Measurements from ENCODE around the gene CDK5R2.
"Not testable (repeated sequence)": the region's sequence is repeated elsewhere in the genome, so short reads cannot be mapped to it uniquely, and the experiment has no call there.

Gene CDK5R2

DNA sequence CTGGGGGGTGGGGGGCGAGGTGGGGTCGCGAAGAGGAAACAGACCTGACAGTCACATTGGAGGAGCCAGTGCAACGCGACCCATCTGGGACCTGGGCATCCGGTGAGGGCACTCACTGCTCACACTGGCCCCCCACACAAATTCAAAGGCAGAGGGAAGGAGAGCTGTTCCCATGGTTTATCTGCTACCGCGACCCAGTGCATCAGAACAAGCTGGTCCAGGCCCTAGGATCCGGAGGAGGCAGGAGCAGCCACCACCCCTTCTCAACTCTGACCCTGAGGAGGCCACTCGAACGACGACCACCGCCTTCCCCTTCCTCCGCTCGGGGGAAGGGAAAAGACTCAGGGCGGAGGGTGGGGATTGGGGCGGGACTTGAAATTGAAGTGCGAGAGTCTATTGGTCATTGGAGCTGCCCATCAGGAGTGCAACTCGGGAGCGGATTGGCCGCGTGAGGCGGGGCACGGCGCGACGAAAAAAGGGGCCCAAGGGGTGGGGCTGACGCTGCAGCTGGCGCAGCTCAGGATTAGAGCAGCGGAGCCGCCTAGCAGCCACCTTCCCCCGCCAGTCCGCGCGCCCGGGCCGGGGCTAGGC is at the start of gene CDK5R2:
Gene CDK5R2 (plus strand): TSS at position 526 of the 591 bp plus-strand sequence. CDS start 155 bp downstream, outside the sequence.
- peak; percentile 62 for DNase-seq (ENCODE audit: low spot score)

DNA sequence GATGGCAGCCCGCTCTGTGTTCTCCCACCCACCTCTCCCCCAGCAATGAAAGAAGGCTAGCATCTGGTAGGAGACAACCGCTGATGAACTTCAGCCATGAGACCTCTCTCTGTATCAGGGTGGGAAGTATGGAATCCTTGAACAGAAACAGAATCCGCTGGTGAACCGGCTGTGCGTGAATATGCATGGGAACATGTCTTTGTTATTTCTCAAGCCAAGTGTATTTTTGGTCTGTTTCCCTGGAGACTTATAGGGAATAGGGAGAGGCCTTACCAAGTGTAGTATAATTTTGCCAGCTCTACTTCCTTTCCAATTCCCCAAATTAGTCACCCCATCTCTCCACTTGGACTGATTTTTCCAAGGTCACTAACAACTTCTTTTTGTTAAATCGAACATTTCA is 48.7 kb upstream of the CDK5R2 start:
- DNase-seq (ENCODE audit: low spot score), result no peak

DNA sequence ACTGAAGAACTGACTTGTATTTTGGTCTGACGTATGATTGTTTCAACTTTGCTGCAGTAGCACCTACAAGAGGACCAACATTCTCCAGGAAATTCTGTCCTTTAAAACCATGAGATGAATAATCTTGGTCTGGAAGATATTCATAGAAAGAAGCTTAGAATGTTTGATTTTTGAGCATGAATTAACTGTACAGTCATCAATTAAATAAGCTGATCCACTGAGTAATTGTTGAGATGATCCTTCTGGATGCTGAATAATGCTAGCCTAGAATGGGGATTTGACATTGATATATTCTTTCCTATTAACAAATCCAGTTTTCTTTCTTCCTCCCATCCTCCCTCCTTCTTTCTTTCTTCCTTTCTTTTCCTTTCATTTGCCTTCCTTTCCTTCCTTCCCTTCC is 39.0 kb upstream of the CDK5R2 start:
- DNase-seq (ENCODE audit: low spot score), result no peak

DNA sequence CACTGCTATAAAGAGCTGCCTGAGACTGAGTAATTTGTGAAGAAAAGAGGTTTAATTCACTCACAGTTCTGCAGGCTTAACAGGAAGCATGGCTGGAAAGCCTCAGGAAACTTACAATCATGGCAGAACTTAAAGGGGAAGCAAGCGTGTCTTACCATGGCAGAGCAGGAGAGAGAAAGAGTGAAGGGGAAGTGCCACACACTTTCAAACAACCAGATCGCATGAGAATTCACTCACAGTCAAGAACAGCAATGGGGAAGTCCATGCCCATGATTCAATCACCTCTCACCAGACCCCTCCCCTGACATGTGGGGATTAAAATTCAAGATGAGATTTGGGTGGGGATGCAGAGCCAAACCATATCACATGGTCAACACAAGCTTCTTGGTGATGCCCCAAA is 34.7 kb upstream of the CDK5R2 start:
- no peak for DNase-seq (ENCODE audit: low spot score)

DNA sequence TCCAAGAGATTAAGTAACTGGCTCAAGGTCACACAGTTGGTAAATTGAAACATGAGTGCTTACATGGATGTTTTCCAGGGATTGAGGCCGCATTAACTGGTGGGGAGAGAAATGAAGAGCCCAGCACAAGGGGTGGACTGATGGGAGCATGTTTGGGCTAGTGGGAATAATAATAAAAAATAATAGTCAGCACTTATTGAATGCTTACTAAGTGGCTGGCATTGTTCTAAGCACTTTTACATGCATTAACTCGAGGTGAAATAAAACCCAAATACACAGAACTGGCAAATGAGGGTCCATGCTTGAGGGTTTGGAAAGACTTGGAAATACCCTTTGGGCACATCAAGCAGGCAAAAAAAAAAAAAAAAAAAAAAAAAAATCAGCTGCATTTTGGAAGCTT is 34.0 kb upstream of the CDK5R2 start:
- no peak for DNase-seq (ENCODE audit: low spot score)

DNA sequence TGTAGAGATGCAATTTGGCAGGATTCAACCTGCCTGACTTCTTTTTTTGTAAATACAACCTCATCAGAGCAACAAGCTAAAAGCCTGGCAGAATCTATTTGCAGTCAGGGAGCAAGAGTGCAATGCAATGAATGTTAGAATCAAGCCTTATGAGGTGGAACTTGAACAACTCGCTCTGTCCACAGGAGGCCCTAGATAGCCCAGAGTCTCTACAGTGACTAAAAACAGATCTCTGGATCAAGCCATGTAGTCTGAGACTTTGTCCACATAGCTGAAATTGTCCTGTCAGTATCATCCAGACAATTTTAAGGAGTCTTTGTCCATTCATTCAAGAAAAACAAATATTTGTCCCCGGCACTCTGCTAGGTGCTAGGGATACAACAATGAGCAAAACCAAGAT is 32.0 kb upstream of the CDK5R2 start:
- DNase-seq (ENCODE audit: low spot score), result no peak

DNA sequence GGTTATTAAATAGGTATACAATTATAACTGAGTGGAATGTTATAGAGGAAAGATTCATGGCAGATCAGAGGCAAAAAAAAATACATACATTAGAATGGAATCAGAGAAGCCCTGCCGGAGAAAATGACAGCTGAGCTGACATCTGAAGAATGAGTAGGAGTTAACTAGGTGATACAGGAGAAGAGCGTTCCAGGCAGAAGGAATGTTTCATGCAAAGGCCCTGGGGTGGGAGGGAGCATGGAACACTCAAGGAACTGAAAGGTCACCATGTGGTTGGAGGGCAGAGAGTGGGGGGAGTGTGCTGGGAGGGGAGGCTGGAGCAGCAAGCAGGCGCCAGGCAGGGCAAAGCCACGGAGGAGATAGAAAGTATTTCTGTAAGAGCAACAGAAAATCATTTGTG is 31.6 kb upstream of the CDK5R2 start:
- no peak for DNase-seq (ENCODE audit: low spot score)

DNA sequence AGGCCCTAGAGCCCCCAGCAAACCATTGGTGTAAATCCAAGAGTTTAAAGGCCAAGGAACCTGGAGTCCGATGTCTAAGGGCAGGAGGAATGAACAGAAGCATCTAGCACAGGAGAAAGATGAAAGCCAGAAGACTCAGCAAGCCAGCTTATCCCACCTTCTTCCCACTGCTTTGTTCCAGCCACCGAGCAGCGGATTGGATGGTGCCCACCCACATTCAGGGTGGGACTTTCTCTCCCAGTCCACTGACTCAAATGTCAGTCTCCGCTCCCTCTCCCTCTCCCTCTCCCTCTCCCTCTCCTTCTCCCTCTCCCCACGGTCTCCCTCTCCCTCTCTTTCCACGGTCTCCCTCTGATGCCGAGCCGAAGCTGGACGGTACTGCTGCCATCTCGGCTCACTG is 29.0 kb upstream of the CDK5R2 start:
- DNase-seq (ENCODE audit: low spot score), result not testable (repeated sequence)

DNA sequence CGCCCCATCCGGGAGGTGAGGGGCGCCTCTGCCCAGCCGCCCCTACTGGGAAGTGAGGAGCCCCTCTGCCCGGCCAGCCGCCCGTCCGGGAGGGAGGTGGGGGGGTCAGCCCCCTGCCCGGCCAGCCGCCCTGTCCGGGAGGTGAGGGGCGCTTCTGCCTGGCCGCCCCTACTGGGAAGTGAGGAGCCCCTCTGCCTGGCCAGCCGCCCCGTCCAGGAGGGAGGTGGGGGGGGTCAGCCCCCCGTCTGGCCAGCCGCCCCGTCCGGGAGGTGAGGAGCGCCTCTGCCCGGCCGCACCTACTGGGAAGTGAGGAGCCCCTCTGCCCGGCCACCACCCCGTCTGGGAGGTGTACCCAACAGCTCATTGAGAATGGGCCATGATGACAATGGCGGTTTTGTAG is 27.7 kb upstream of the CDK5R2 start:
- not testable (repeated sequence) for DNase-seq (ENCODE audit: low spot score)

DNA sequence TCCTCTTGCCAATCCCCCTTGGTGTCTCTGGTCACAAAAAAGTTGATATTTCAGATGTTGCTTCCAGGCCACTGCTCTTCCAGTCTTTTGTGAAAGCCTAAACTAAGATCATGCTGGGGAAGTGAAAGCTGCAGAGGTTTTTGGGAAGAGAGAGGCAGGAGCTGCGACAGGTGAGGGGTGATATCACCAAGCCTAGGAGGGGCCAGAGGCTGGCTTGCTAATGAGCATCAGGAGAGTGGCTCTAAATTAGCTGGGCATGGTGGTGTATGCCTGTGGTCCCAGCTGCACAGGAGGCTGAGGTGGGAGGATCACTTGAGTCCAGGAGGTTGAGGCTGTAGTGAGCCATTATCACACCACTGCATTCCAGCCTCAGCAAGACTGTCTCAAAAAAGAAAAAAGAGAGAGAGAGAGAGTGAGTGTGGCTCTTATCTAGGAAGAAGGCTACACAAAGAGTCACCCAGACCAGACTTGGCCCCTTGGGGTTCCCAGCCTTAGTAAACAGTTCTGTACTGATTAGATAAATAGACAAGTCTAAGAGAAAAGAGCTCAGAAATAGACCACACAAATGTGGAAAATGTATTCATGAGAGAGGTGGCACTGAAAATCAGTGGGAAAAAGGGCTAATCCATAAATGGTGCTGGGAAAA is 14.6 kb upstream of the CDK5R2 start:
- DNase-seq (ENCODE audit: low spot score), result no peak

DNA sequence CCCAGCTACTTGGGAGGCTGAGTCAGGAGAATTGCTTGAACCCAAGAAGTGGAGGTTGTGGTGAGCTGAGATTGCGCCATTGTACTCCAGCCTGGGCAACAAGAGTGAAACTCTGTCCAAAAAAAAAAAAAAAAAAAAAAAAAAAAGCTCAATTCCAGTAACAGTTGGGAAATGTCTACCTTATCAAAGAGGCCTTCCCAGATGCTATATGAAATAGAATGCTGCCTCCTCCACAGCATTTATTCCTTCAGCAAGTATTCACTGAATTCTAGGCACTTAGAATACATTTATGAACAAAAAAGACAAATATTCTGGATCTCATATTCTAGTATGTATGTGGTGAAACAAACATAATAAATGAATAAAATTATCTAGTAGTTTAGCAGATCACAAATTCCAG is 12.8 kb upstream of the CDK5R2 start:
- DNase-seq (ENCODE audit: low spot score), result no peak

DNA sequence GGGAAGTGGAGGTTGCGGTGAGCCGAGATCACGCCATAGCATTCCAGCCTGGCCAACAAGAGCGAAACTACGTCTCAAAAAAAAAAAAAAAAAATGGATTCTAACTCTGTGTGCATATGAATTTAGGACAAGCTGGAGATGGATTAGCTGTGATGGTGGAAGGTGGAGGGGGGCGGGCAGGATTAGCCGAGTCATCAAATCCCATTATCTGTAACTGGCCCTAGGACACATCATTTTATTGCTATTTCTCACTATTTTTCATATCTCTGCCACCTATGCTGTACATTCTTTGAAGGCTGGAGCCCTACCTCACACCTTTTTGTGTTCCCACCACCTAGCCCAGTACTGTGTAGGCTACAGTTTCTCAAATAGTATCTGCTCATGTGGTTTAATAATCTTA is 7.3 kb upstream of the CDK5R2 start:
- no peak for DNase-seq (ENCODE audit: low spot score)

DNA sequence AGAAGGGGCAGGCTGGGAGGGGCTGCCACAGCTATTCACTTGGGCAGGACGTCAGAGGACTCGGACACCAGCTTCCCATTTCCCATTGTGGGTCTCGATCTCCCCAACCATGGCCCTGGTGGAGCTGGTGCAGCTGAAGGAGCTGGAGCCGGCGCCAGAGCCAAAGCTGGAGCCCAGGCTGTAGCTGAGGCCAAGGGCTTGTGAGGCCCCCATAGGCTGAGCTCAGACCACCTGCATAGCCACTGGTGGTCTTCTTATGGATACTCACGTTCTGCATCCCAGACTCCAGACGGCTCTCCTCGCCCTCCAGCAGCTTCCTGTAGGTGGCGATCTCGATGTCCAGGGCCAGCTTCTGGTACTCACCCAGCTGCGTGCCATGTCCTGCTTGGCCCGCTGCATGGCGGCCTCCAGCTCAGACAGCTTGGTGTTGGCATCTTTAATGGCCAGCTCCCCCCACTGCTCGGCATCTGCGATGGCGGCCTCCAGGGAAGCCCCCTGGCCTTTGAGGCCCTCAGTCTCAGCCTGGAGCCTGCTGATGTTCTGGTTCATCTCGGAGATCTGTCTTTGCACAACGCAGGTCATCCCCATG is 6.0 kb upstream of the CDK5R2 start:
- DNase-seq (ENCODE audit: low spot score), result no peak

DNA sequence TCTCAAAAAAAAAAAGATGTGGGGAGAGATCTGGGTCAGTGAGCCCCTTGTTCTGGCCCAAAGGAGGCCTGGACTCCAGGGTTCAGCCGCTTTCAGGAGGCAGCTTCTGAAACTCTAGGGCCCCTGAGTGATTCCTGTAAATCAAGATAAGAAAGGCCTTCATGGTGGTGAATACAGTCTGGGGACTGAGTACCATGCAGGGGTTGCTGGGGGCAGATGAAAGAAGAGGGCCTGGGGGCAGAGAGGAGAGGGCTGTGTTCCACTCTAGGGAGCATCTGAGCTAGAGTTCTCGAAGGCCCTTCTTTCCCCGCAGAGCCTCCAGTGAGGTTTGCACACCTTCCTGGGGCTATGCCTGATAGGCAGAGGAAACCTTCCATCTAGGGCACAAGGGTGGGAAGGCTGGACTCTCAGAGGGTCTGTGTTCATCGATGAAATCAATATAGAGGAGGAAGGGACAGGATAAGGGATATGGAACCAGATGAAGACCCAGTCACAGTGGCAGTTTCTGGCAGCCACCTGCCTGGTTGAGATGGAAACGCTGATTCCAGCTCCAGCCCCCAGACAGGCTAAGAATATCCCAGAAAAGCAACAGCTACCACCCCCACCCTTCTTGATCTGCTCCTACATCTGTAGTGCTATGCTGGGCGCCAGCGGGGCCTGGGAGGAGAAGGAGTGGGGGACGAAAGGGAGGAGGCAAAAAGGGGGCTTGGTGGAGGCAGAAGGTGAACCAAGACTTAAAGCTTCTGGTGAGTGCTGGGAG is 4.7 kb upstream of the CDK5R2 start:
- no peak for DNase-seq (ENCODE audit: low spot score)

DNA sequence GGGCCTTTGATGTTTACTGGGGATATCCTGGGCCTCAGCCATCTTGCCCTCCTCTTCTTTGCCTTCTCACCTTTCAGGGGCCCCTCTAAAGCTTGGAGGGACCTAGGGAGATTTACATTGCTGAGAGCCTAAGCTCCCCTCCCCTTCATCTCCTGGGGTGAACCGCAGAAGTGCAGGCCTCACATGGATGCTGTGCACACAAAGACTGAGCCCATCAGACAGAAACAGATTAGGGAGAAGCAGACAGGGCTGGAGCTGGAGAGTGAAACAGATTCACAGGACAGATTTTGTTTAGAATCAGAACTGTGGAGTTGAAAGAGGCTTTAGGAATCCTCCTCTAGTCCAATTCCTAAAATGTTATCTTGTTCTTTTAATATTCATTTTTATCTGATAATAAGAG is 3.4 kb upstream of the CDK5R2 start:
- DNase-seq (ENCODE audit: low spot score), result no peak

DNA sequence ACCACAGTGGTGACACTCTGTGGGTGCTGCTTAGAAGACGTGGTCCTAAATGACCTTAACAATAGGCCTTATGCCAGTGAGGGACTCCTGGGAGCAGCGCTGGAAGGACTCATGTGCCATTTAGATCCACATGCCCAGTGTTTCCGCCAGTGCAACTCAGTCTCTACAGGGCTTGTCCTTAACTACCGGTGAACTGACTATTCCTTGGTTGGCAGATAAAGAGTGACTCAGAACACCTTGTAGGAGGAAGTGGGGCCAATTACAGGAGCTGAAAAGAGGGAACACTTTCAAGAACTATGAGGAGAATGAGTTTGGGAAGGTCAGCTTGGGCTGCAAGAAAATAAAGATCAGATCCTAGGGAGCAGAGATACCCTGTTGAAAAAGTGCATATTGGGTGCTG is 1.8 kb upstream of the CDK5R2 start:
- no peak for DNase-seq (ENCODE audit: low spot score)

DNA sequence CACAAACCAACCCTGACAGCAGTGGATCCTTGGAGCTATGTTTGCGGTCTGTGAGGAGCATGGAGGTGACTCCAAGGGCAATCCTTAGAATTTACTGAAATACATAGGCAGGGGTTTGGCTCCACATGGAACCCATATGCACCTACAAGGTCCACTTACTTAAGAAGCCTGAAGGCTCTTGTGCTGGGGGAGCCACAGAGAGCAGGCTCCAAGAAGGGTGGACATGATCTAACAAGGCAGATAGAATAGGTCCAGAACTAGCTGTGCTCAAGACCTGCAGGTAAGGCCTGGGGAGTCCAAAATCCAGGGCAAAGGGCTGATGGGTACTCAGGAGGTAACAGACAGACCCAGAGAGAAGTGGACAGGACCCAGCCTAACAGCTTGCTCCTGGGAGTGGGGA is 1.2 kb upstream of the CDK5R2 start:
- no peak for DNase-seq (ENCODE audit: low spot score)

DNA sequence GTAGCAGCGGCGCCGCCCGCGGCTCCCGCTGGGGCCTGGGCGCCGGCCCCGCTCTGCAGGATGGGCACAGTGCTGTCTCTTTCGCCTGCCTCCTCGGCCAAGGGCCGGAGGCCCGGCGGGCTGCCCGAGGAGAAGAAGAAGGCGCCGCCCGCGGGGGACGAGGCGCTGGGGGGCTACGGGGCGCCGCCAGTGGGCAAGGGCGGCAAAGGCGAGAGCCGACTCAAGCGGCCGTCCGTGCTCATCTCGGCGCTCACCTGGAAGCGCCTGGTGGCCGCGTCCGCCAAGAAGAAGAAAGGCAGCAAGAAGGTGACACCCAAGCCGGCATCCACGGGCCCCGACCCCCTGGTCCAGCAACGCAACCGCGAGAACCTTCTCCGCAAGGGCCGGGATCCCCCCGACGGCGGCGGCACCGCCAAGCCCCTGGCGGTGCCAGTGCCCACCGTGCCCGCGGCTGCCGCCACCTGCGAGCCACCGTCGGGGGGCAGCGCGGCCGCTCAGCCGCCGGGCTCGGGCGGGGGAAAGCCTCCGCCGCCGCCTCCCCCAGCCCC is 369 bp downstream of the CDK5R2 start:
- no peak for DNase-seq (ENCODE audit: low spot score)

DNA sequence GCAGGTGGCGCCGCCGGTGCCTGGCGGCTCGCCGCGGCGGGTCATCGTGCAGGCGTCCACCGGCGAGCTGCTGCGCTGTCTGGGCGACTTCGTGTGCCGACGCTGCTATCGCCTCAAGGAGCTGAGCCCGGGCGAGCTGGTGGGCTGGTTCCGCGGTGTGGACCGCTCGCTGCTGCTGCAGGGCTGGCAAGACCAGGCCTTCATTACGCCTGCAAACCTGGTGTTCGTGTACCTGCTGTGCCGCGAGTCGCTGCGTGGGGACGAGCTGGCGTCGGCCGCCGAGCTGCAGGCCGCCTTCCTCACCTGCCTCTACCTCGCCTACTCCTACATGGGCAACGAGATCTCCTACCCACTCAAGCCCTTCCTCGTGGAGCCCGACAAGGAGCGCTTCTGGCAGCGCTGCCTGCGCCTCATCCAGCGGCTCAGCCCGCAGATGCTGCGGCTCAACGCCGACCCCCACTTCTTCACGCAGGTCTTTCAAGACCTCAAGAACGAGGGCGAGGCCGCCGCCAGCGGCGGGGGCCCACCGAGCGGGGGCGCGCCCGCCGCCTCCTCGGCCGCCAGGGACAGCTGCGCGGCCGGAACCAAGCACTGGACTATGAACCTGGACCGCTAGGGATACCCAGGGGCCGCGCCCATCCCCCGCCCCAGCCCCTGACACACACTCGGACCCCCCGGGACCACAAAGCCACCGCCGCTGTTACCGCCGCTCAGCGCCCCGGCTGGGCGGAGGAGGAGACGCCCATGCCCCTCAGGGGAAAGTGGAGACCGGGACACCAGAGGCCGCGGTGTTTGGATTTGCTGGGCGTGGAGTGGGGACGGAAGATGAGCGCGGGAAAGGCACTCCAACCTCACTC is 1.1 kb downstream of the CDK5R2 start:
- DNase-seq (ENCODE audit: low spot score), result no peak

DNA sequence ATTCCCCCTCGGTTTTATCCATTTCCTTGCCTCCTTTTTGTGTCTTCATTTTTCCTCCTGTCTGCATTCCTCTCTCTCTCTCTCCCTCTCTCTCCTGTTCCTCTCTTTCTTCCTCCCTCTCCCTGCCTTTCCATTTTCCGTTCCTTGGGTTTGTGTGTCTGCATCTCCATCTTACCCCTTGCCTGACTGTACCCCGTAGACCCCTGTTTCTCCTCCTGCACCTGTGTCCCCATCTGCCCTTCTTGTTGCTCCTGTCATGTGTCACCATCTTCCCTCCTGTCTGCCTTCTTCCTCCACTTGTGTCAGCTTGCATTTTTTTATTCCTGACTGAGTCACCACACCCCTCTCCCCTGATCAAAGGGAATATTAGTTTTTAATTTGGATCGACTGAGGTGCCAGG is 1.8 kb downstream of the CDK5R2 start:
- DNase-seq (ENCODE audit: low spot score), result no peak

DNA sequence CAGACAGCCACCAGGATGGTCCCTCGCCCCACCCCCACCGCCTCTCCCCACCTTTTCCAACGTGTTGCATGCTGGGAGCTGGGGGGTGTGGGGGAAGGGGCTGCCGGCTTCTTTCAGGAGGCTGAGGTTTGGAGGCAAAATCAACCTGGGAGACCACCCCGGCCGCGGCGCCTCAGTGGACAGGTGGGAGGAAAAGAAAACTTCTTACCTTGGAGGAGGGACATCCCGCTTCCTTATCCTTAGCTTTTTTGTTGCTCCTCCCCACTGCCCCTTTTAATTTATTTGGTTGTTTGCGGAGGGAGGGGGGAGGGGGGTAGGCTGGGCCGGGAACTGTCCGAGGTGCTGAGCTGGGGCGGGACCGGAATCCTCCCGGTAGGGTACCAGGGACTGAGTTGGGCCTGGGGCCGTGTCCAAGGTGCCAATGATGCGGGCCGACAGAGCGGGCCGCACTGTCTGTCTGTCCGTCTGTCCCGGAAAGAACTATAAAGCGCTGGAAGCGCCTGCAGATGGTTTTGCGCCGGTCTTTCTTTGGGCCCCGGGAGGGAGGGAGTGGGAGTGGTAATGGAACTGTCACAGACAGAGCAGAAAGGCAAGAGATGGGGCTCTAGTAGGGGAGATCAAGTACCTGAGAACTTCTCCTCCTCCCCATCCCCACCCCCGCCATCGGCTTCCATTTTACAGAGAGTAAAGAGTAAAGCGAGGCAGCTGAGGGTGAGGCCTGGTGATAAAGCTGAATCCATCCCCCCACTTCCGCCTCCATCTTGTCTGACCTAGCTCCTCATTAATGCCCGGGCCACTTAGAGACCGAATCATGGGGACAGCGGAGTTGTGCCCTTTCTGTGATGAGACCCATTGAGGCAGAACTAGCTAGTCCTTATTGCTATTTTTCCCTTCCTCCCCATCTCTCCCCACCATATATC is 2.4 kb downstream of the CDK5R2 start:
- DNase-seq (ENCODE audit: low spot score), result no peak

All from CD4-positive, alpha-beta T cell treated with Interleukin-15 for 4 hours (primary cell).